ENCODE measurements around the gene TTLL8. TPM values are rescaled to one million over a fixed set of nuclear protein-coding genes. Genes with fewer than 3 reads are reported as not detected.

Gene TTLL8
- polyA plus RNA-seq, 1 donor from 2014 or later = not detected

DNA sequence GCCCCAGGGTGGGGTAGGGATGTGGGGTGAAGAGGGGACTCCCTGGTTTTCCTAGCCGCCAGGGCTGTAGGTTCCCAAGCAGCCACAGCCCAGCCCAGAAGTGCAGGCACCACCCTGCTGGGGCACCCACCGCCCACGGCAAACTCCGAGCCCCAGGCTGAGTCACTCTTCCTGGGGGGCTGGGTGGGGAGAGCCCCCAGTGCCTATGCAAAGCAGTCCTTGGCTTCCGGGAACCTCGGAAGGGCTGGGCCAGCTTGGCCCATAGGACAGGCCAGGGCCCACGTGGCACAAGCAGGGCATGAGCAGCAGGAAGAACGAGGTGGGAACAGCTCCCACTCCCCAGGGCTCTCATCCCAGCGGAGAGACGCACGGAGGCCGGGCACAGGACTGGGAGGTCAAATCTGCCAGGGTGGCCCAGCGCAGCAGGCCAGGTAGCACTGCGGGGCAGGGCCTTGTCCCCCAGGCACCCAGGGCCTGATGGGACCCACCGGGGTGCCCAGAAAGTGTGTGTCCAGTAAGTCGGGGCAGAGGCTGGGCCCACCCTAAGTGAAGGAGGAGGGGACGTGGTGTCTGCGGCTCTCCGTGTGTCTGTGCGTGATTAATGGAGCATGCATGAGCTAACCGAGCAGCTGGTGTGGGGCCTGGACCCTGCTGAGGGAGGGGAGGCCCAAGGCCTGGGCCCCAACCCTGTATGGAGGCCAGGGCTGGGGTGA, 41.0 kb downstream of the TTLL8 start:
- peak overlapping the region in 3 of 4 donors; percentile 12 to 83 (median 33) for H3K4me3 Mint-ChIP-seq
- no peaks in the 10 kb centered on the region for H3K36me3 Mint-ChIP-seq
- H3K9me3 Mint-ChIP-seq = peaks cover 0 to 3% (median 0%) of the 10 kb centered on the region in 3 donors
- H3K27ac Mint-ChIP-seq = peak overlapping the region in 1 of 3 donors; percentile 40
- H3K27me3 Mint-ChIP-seq = peaks cover 9% of the 10 kb centered on the region
- peaks cover 11 to 26% (median 12%) of the 10 kb centered on the region in 3 donors for H3K4me1 Mint-ChIP-seq

DNA sequence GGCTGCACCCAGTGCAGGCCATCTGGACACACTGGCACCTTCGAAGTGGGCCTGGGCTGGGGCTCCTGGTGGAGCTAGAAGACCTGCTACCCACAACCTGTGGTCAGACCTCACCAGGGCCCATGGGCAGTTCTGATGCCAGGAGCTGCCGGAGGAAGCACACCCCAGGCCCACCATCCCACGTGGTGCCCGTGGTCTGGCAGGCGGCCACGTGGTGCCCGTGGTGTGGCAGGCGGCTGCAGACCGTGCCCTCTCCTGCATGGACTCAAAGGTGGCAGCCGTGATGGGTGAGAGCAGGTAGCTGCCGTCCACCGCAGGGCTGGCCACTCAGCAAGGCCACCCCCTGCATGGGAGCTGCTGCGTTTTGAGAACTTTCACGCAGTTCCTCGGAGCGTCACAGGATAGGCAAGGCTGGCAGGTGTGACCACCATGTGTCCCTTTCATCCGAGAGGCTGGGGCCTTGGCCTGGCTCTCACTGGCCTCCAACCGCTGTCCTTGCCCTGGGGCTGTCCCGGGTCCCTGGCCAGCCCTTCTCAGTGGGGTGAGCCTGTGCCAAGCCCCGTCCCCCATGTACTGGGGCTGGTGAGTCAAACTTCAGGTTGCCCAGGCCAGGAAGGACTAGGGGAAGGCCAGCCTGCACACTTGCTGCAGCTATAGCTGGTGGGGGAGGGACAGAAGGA, 41.6 kb downstream of the TTLL8 start:
- Mint-ChIP-seq H3K36me3 (no peaks in the 10 kb centered on the region), H3K4me3 (peak overlapping the region in 1 of 4 donors; percentile 74), H3K4me1 (peaks cover 12 to 32% (median 16%) of the 10 kb centered on the region in 3 donors), H3K27me3 (peaks cover 12% of the 10 kb centered on the region), H3K27ac (peak overlapping the region in 1 of 3 donors; percentile 40), H3K9me3 (peaks cover 0 to 3% (median 0%) of the 10 kb centered on the region in 3 donors)

DNA sequence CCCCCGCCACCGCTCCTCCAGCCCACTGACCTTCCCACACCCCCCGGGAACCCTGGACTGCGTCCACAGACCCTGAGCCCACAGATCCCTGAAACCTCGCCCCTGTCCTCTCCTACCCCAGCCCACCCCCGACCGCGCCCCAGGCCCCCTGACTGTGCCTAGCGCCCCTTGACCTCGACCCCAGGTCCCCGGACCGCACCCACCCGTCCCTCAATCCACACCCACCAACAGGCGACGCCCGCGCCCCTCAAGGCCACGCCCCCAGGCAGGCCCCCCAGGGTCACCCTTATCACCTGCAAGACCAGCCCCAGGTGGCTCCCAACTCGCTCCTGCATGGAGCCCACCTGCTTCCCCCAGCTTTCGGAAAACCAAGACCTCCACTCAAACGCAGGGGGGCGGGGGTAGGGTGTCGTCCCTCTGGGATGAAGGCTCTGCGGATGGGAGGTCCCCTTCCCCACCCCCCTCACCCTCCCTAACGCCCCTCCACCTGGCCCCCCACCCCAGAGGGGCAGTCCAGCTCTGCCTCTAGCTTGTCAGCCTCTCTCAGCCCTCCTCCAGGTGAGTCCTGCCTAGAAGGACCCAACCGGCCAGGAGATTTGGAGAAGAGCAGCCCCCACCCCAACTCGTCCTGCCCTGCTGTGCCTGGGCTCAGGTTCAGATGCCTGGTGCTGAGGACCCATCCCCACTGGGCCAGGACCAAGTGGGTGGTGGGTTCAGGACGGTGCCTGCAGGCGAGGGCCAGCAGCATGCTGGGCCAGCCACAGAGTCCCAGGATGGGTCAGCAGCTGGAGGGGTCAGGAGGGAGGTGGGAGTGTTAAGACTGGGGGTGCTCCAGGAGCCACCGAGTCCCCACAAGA, 42.4 kb downstream of the TTLL8 start:
- Mint-ChIP-seq H3K4me3 (peak overlapping the region in 2 of 4 donors; percentile 41 to 47), H3K27me3 (peaks cover 15% of the 10 kb centered on the region), H3K9me3 (peaks cover 0 to 3% (median 0%) of the 10 kb centered on the region in 3 donors), H3K27ac (peak overlapping the region in 1 of 3 donors; percentile 16), H3K36me3 (no peaks in the 10 kb centered on the region), H3K4me1 (peaks cover 12 to 35% (median 21%) of the 10 kb centered on the region in 3 donors)

DNA sequence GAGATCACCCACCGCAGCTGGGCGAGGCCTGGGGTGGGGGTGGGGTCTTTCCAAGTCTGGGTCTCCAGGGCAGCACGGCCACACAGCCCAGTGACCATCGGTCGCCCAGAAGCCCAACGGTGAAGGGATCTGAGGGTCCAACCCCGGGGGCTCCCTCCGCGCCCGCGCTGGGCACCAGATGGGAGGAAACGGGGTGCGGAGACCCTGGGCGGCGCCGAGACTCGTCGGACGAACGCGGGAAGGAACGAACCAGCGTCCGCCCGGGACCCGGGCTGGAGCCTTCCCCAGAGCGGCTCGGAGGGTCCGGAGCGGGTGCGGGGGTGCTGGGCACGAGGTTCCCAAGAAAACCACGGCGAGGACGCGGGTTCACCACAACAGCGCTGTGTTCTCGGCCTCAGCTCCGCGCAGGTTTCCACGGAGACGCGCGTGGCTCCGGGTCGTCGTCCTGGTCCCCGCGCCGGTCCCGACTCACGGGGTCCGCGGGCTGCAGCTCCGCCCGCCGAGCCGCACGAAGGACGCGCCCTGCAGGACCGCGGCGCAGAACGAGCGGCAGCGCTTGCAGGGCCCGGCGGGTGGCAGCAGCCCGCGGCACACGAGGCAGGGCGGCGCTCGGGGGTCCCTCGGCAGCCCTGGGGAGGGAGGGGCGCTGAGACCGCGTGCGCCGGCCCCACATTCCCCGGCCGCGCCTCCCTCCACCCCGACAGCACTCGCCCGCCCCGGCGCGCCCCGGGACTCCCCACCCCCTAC, 43.3 kb downstream of the TTLL8 start:
- H3K27ac Mint-ChIP-seq = no peak overlapping the region
- H3K27me3 Mint-ChIP-seq = peaks cover 17% of the 10 kb centered on the region
- peaks cover 0 to 3% (median 0%) of the 10 kb centered on the region in 3 donors for H3K9me3 Mint-ChIP-seq
- no peaks in the 10 kb centered on the region for H3K36me3 Mint-ChIP-seq
- peaks cover 12 to 35% (median 21%) of the 10 kb centered on the region in 3 donors for H3K4me1 Mint-ChIP-seq
- peak overlapping the region in 1 of 4 donors; percentile 8 for H3K4me3 Mint-ChIP-seq

DNA sequence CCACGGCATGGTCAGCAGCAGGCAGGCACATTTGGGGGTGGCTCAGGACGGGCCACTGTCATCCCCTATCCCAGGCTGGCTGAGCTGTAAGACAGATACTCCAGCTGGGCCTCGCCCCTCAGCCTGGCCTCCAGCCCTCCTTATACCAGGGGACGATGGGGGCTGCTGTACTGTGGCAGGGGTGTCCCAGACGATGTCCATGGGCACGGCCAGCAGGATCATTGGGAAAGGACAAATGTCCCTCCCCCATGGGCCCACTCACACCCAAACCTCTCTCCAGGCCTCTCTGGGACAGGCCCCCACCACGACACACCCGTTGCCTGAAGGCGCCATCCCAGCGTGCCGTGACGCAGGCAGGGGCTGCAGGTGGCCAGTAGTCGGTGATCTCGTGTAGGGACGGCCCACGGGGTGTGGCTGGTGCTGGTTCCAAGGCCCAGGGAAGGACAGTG, 44.0 kb downstream of the TTLL8 start:
- no peak overlapping the region for H3K27ac Mint-ChIP-seq
- H3K4me1 Mint-ChIP-seq = peaks cover 11 to 32% (median 21%) of the 10 kb centered on the region in 3 donors
- no peaks in the 10 kb centered on the region for H3K36me3 Mint-ChIP-seq

DNA sequence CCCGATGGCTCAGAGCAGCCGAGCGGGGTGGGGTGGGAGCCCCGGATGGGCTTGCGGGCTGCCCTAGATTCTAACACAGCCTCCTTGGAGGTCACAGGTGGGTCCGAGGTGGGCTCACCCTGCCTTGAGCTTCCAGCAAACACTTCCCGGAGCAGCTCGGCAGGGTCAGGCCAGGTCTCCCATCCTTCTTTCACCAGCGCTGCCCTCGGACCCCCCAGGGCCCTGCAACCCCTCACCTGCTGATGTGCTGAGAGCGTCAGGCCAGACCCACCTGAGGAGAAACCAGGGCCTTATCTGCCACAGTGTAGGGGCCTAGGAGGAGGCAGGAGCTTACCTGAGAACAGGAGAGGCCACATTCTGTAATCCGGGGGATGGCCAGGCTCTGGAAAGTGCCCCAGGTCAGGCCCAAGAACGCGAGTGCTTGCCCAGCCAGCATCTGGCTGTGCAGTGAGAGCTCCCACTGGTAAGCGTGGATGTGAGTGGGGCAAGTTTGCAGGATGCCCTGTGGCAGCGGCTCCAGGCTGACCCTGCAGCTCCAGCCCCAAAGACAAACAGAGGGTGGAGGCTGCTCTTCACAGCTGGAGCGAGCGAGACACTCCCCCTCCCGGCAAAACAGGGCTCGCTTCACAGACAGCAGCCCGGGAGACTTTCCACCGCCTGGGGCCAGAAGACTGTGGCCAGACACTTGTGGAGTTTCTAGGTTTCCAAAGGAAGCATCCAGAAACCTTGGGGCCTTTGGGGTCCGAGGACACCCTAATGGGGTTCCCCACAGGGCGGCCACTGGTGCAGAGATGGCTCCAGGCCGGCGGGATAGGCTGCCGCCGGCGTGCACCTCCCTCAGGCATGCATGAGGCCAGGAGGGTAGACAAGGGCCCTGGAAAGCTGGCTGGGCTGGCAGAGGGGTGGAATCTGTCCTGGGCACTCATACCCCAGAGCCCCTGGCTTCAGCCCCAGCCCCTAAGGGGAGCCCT, 45.6 kb downstream of the TTLL8 start, which contains the start of gene IL17REL:
IL17REL (minus strand) TSS at position 555 of the 971 bp plus-strand sequence; CDS start at position 436, 119 bp downstream.
- Mint-ChIP-seq H3K27ac (peak within 1 kb of the TSS in 2 of 3 donors; percentile 25 to 90), H3K36me3 (no peaks in the 10 kb centered on the region), H3K4me3 (peak within 1 kb of the TSS; percentile 38 to 83 (median 64)), H3K9me3 (no peaks in the 10 kb centered on the region), H3K4me1 (peaks cover 0 to 22% (median 16%) of the 10 kb centered on the region in 3 donors), H3K27me3 (peaks cover 18% of the 10 kb centered on the region)

More for the DNA sequence above, 44.0 kb downstream of the TTLL8 start:
- H3K27me3 Mint-ChIP-seq = peaks cover 18% of the 10 kb centered on the region
- H3K9me3 Mint-ChIP-seq = peaks cover 0 to 1% (median 0%) of the 10 kb centered on the region in 3 donors
- H3K4me3 Mint-ChIP-seq = peak overlapping the region in 3 of 4 donors; percentile 33 to 52 (median 34)

DNA sequence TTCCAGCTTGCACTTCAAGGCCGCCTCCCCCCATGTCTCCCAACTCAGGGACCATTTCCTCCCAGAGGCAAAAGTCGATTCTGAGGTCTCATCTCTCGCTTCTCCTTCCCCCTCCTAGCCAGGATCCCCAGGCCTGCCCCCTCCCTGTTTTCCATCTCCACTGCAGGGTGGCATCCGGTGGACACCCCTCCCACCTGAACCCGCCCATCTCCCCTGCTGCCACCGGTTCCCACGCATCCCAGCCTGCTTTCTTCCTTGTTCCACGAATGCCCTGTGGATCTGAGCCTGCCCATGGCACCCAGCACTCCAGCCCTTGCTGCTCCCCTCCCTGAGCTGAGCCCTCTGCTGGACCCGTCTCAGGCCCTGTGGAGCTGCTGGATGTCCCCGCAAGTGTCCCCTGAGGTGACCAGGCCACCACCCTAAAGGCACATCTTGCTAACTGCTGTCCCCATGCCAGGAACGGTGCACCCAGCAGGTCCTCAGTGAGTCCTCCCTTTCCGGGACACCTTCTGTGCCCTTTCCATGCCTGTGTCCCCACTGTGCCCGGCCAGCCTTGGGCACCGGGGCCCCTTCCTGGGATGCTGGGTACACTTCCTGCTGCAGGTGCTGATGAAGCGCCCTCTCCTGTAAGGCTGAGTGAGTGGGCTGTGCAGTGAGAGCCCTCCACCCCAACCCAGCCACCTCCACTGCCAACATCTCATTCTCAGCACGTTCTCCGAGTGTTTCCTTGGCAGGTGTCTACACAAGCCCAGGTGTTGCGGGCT, 46.5 kb downstream of the TTLL8 start:
- no peaks in the 10 kb centered on the region for H3K36me3 Mint-ChIP-seq

DNA sequence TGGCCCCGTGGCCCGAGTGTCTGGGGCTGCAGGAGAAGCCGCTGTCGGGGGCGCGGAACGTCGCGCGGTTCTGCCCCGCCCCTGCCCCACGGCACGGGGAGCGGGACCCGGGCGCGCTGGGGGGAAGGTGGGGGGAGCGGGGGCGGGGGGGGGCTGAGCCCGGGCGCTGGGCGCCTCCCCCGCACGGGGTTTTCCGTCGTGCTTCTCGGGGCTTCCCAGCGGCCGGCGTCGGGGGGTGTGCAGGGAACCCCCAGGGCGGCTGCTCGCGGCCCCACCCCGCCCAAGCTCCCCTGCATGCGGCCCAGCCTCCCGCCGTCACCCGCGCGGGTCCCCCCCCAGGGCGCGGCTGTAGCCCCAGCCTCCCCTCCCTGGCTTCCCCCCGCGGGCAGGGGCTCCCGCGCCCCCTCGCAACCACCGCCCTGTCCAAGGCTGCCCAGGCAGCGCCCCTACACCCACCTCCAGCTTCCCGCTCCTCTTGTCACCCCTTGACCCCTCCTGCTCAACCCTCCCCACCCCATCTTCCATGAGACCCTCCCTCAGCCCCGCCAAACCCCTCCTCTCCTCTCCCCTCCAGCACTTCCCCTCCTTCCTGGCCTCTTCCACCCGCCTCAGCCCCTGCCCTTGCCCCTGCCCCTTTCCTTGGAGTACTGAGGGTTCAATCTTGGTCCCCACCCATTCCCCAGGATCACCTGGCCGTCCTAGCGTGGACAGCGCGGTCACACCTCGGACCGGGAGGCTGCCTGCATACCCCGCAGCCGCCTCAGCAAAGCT, 47.2 kb downstream of the TTLL8 start:
- Mint-ChIP-seq H3K4me1 (peaks cover 0 to 16% (median 9%) of the 10 kb centered on the region in 3 donors), H3K36me3 (no peaks in the 10 kb centered on the region), H3K27me3 (peaks cover 15% of the 10 kb centered on the region), H3K4me3 (peak overlapping the region; percentile 46 to 88 (median 66)), H3K27ac (peak overlapping the region in 2 of 3 donors; percentile 63 to 90), H3K9me3 (no peaks in the 10 kb centered on the region)

More for the DNA sequence above, 46.5 kb downstream of the TTLL8 start:
- Mint-ChIP-seq H3K27ac (peak overlapping the region in 2 of 3 donors; percentile 63 to 90), H3K27me3 (peaks cover 15% of the 10 kb centered on the region), H3K4me1 (peaks cover 0 to 18% (median 9%) of the 10 kb centered on the region in 3 donors), H3K4me3 (peak overlapping the region; percentile 46 to 88 (median 66)), H3K9me3 (no peaks in the 10 kb centered on the region)

DNA sequence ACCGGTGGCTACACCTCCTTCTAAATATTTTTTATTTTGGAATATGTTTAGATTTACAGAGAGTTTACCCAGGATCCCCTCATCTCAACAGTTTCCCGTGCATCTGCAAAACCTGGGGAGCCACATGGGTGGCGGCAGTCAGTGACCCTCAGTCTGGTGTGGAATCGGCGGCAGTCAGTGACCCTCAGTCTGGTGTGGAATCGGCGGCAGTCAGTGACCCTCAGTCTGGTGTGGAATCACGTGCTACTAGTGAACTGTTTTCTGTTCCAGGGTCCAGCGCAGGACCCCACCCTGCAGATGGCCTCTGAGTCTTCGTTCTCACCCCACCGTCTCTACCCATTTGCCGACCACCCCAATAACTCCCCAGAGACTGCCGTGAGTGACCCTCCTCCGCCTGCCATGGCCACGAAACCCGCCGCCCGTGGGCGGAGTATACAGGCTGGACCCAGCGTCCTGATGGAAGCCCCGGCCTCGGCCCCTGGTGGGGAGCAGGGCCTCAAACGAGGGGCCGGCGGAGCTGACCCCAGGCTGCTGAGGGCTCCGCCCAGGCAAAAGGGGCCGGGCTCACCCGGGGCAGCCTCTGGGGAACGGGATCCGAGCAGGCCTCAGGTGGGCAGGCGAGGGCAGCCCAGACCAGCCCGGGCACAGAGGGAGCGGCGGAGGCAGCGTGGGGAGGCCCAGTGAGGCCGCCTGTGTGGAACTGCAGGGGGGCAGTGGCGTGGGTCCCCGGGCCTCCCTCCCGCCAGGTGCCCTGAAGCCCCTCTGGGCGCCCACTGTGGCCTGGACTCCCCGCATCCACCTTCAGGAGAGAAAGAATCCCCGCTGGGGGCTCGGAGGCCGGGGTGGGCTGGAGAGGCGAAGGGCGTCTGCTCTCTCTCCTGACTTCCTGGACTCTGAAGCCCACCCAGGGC, 48.1 kb downstream of the TTLL8 start:
- H3K36me3 Mint-ChIP-seq = no peaks in the 10 kb centered on the region
- peaks cover 15% of the 10 kb centered on the region for H3K27me3 Mint-ChIP-seq
- H3K27ac Mint-ChIP-seq = peak overlapping the region in 1 of 3 donors; percentile 53
- H3K9me3 Mint-ChIP-seq = peaks cover 0 to 2% (median 0%) of the 10 kb centered on the region in 3 donors
- peaks cover 3 to 15% (median 9%) of the 10 kb centered on the region in 3 donors for H3K4me1 Mint-ChIP-seq
- peak overlapping the region in 3 of 4 donors; percentile 54 to 71 (median 65) for H3K4me3 Mint-ChIP-seq

DNA sequence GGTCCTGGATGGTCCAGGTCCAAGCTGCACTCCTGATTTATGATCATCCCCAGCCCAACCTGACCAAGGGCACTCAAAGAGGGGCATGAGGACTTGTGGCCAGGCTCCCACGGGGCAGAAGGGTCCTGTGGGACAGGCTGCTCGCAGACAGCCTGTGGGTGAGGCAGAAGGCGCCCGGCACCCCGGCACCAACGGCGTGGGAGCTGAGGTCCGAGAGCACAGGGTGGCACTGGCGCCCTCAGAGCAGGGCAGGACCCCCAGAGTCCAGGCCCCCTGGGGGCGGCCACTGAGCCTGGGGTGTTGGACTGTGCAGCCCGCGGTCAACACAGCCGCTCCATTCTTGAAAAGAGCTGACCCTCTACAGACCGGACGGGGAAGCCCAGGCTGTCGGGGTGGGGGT, 48.8 kb downstream of the TTLL8 start:
- Mint-ChIP-seq H3K27ac (peak overlapping the region in 1 of 3 donors; percentile 64), H3K27me3 (peaks cover 17% of the 10 kb centered on the region), H3K9me3 (peaks cover 0 to 2% (median 0%) of the 10 kb centered on the region in 3 donors), H3K4me3 (peak overlapping the region in 2 of 4 donors; percentile 9 to 49), H3K4me1 (peaks cover 4 to 15% (median 9%) of the 10 kb centered on the region in 3 donors), H3K36me3 (no peaks in the 10 kb centered on the region)

All from IgD-negative memory B cell (primary cell).